CD4-positive, alpha-beta T cell treated with Interleukin-15 for 1 hour (primary cell): Measurements from ENCODE around the gene SIX4.
A peak's percentile ranks its signal among the peaks of the same experiment; 100 is the strongest.

Experiments
- DNase-seq: peaks from one replicate; pipeline ENCODE4 v3.0.0-alpha.2; 2020

SIX4 gene

DNA sequence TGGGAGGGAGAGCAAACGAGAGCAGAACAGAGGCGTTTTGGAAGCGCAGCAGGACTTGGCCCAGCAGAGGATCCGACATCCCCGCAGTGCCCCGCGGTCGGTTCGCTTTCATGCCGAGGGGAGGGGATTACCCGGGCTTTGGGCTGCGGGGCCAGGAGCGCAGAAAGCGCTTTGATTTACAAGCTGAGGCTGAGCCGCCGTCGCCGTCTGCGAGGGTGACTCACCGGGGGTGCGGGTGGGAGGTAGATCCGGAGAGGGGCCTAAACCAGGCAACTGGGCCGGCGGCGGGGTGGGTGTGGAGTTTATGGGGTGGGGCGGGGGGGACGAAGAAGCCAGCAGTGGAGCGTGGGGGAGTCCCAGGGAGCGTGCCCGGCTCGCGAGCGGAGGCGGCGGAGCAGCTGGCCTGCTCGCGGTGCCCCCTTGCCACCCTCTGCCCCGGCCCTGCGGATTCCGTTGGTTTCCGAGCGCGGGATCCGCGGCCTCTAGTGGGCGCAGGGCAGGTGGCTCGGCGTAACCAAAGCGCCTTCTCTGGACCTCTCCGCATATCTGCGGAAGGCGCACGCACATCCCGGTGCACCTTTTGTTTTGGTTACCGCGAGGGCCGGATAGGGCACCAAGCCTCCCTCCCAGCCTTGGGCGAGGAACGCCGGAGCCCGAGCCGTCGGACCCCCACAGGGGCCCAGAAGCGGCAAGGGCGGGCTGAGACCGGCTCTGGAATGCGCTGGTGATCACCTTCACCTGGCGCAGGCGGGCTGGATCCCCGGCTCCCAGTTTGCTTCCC lies 2.6 kb downstream of the SIX4 start:
- peak; percentile 38 for DNase-seq

DNA sequence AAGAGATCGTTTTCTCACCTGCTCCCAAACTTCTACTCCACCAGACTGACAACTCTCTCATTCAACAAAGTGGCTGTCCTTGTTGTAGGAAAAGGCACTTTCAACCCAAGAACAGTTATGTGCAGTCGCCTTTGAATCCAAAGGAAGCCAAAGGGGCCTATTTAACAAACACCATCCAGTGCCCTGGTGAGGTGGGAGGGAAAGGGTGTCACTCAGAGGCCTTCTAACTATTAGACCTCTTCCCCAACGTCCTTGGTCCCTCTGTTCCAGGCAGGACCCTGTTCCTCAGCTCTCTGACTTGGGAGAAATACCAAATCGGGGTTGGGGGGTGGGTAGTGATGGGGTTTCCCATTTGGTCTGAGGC lies 3.2 kb downstream of the SIX4 start:
- DNase-seq: no peak

DNA sequence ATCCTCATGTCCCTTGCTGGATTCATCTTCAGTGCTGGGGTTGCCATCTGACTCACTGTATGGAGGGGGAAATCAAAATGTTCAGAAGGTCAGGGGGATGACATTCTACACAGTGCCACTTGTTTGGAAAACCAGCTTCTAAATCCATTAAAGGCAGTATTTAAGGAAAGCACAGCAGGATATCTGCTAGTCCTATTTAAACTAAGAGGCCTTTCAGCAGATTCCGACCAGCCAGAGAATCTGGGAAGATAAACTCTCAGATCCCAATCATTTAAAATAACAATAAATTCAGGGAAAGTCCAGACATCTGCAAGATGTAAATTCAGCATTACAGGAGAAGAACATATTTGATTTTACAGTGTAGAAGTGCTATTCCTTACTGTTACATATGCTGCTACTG lies 3.8 kb downstream of the SIX4 start:
- no peak for DNase-seq

- DNase-seq: no peak
Observed at GRCh38 chr14:60713513-60713912, 10.6 kb downstream of the SIX4 start.

DNA sequence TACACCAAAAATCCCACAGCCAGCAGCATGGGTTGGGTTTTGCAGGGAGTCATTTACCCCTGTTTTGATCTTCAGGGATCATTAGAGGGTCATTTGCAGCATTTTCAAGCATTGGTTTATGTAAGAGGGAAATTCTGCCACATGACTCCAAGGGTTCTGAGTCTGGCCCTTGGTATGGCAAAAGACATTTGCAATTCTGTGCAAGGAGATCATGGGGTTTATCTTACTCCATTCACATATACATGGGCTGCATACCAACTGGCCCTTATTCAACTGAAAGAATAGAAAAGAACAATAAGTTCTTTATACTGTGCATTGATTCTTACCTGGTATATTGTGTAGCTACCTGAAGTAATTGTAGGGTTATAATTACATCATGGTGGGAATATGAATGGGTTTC lies 13.7 kb downstream of the SIX4 start:
- DNase-seq: no peak

GRCh38 chr14:60707858-60708257 lies 16.3 kb downstream of the SIX4 start:
- DNase-seq: no peak

- no peak for DNase-seq
Observed at GRCh38 chr14:60705100-60705499, 19.1 kb downstream of the SIX4 start.

- no peak for DNase-seq
Observed at GRCh38 chr14:60700598-60700997, 23.6 kb downstream of the SIX4 start.

DNA sequence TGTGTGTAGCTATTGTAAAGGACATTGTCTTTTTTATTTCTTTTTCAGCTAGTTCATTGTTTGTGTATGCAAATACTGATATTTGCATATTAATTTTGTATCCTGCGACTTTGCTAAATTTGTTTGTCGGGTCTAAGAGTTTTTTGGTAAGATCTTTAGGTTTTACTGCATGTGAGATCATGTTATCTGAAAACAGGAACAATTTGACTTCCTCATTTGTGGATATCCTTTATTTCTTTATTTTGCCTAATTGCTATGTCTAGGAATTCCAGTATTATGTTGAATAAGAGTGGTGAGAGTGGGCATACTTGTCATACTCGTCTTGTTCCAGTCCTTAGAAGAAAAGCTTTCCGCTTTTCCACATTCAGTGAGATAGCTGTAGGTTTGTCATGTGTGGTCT lies 28.8 kb downstream of the SIX4 start:
- no peak for DNase-seq

DNA sequence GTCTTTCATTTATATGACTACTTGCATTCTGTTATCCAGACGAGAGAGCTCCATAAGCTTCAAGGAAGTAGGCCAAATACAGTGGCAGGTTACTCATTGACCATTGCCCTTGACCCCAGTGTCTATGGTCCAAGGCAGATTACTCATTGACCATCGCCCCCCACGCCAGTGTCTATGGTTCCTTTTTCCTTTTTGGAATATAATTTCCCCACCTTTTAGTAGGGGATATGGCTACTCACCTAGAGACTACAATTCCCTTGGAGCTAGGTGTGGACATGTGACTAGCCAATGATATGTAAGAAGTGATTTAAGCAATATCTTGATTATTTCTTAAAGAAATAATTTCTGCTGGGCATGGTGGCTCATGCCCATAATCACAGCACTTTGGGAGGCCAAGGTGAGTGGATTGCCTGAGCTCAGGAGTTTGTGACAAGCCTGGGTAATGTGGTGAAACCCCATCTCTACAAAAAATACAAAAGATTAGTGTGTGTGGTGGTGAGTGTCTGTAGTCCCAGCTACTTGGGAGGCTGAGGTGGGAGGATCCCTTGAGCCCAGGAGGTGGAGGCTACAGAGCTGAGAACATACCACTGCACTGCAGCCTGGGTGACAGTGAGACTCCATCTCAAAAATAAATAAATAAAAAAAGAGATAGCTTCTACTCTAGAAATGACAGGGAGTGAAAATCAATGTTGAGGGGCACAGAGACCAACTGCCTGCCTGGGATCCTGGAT lies 32.6 kb downstream of the SIX4 start:
- DNase-seq: no peak

DNA sequence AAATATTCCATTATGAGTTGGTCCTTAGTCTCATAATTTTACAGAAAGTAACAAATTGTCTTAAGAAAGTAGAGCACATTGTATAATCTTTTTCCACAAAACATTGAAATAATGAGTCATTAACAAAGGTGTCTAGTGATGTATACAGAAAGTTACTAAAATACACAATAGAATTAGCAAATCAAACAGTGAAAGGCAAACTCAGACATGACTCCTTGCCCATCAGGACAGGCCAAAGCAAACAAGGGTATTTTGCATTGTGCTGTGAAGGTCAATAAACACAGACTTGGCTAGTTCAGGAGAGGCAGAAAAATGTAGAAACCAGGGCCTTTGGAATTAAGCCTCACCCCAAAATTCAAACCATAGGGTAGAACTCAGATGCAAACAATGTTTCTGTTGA lies 37.3 kb downstream of the SIX4 start:
- no peak for DNase-seq

DNA sequence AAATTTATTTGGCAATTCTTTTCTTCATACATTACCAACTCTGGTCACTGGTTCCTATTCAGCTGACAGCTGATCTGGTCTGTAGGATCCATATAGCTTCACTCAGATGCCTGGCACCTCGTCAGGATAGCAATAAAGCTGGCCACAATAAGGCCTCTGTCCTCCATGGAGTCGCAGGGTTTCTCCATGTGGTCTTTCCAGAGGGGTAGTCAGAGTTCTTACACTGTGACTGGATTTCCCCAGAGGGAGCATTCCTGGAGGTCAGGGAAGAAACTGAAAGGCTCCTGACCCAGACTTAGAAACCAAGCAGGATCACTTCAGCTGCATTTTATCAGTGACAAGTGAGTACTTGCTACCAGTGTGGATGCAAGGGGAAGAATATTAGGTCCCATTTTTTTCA lies 39.9 kb downstream of the SIX4 start:
- no peak for DNase-seq

DNA sequence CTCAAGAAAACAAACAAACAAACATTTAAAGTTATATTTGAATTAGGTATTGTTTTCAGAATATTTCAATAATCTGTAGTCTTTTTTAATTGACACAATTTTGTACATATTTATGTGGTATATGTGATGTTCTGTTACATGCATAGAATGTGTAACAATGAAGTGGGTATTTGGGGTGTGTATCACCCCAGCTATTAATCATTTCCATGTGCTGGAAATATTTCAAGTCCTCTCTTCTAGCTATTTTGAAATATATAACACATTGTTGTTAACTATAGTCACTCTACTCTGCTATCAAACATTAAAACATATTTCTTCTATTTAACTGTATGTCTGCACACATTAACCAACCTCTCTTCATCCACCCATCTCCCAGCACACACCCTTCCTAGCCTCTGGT lies 42.9 kb downstream of the SIX4 start:
- DNase-seq: no peak

DNA sequence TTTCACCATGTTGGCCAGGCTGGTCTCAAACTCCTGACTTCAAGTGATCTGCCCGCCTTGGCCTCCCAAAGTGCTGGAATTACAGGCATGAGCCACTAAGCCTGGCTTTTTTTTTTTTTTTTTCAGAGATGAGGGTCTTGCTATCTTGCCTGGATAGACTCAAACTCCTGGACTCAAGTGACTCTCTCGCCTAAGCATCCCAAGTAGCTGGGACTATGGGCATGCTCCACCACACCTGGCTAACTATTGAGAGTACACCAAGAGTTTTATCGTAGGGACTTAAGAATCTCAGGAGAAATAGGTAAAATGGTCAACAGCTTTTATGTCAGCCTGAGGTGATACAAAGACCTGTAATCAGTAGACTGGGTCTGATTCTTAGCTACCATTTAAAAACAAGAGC lies 43.6 kb downstream of the SIX4 start:
- no peak for DNase-seq

GRCh38 chr14:60679566-60680258 lies 44.4 kb downstream of the SIX4 start:
- DNase-seq: no peak

GRCh38 chr14:60677701-60678100 lies 46.5 kb downstream of the SIX4 start:
- DNase-seq: no peak

- no peak for DNase-seq
Observed at GRCh38 chr14:60670989-60671388, 53.2 kb downstream of the SIX4 start.

DNA sequence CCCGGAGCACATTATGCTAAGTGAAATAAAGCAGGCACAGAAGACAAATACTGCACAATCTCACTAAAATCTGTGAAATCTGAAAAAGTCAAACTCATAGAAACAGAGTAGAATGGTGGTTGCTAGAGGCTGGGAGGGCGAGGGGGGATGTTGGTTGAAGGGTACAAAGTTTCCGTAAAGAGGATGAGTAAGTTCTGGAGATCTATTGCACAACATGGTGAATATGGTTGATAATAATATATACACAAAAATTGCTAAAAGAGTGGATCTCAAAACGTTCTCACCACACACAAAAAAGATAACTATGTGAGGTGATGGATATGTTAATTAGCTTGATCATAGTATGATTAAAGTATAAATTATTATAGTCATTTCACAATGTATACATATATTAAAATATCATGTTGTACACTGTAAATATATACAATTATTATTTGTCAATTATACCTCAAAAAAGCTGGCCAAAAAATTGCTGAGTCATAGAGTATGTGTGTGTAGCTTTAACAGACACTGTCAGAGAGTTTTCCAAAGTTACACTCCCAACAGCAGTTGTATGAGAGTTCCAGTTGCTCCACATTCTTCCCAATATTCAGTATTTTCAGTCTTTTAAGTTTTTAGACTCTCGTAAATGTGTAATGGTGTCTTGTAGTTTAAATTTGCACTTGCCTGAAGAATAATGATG lies 55.6 kb downstream of the SIX4 start:
- DNase-seq: no peak

DNA sequence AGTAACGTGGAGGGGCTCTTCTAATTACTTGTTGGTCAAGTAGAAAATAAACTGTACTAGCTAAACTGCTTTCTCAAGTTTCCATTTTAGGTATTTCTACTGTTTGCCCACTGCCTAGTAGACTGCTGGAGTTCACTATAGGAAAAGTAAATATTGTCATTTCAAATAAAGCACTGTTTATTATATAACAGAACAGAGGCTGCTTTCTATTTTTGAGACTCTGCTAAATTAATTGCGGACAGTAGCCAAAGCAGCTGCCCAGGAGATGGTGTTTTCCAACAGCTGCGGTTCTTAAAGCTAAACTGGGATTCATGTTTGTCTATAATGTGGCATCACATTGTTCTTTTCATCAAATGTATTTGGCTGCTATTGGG lies 59.0 kb downstream of the SIX4 start:
- no peak for DNase-seq

- DNase-seq: no peak
Observed at GRCh38 chr14:60662982-60663381, 61.2 kb downstream of the SIX4 start.

DNA sequence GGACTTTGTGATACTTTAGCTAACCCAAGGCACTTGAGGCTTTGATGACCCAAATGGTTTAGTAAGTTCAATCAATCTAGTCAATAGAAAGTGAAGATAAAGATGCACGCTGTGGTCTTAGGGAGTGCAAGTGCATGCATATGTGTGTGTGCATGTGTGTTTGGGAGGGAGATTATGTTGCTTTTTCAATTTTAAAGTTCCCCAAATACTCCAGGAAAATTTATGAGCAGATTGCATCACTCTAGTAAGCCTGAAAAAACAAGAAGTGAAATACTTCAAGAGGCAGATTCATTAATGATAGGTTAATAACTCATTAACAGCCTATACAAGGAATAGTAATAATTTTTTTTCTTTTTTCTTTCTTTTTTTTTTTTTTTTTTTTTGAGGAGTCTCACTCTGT lies 62.4 kb downstream of the SIX4 start:
- no peak for DNase-seq
